Measurements from ENCODE around the gene C1QL2.
A peak's percentile ranks its signal among the peaks of the same experiment; 100 is the strongest.

C1QL2 gene

DNA sequence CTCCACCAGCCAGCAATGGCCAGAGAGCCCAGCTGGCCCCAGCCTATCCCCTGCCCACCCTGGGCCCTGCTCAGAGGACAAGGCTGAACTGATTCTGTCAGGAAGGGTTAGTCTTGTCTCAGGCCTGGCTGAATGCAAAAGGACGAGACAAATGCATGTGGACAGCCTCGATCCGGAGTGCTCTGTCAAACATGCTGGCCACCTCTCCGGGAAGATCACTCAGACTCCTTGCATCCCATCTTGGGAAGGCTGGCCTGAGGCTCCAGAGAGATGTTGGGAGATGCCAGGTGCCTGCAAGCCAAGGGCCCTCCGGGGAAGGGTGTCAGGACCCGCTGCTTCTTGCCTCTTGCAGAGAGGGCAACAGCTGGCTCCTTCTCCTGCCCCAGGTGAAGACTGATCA lies 20.2 kb upstream of the C1QL2 start:
- no peak for DNase-seq

DNA sequence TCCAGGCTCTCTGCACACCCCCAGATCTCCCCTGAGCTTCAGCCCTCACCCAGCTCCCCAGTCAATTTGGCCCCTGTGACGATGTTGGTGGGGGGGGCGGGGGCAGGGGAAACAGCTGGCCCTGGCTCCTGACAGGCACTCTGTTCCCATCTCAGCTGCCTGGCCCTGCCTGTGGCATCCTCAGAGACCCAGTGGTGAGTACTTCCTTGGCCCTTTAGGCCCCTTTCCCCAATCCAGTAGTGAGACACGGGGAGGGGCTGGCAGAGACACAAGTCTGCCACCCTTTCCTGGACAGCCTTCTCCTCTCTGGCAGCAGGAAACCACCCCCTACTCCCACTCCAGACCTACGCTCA lies 19.3 kb upstream of the C1QL2 start:
- DNase-seq = no peak

DNA sequence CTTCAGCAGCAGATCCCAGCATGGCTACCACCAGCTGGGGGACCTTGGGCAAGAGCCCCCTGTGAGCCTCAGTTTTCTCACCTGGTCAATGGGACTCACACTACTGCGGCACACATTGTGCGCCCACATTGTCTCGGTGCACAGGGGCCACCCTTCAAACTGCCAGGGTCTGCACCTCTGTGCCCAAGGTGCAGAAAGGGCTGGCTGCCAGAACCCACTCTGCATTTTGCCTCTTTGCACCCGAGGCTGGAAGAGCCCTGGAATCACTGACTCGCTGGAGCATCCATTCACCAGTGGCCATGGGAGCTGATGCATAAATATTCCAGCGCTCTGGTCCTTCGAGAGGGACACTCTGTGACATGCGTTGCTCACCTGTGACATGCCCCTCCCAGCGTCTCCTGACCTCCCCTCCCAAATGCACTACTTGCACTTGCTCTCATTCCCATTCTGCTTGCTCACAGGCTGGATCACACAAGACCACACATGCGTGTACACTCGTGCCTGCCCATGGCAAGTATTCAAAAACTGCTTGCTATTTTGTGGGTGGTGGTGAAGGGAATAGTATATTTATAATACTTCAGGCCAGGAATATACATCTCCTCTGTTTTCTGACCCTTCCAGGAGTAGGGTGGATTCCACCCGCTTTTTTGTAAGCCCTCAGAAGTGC lies 18.8 kb upstream of the C1QL2 start:
- no peak for DNase-seq

DNA sequence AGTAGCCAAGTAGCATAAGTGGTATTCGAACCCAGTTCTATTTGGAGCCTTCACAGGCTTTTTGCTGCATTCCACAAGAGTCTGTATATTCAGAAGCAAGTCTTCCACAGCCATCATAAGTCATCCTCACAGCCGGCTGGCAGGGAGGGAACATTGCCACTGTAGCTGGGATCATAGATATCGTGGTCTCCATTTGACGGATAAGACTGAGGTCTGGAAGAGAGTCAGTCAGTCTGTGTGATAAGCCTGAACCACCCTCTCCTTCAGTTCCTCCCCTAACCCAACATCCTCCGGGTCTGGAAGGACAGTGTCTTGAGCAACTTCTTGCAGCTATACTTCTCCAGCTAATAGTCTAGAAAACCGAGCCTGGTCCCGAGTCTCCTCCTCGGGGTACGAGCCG lies 17.0 kb upstream of the C1QL2 start:
- DNase-seq = peak; percentile 77

DNA sequence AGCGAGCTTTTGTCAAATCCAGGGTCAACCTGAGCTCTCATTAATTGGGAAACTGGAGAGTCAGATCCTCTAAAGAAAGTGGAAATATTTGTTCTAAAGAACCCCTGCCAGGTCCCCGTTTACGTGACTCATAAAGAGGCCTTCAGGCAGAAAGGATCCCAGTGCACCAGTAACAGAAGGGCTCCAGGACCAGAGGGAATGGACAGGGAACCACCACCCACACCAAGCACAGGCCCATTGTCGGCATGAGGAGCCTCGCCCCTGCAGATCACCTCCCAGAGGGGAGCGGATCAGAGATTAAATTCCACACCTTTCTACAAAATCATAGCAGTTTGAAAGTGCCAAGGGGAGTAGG lies 16.4 kb upstream of the C1QL2 start:
- DNase-seq = no peak

DNA sequence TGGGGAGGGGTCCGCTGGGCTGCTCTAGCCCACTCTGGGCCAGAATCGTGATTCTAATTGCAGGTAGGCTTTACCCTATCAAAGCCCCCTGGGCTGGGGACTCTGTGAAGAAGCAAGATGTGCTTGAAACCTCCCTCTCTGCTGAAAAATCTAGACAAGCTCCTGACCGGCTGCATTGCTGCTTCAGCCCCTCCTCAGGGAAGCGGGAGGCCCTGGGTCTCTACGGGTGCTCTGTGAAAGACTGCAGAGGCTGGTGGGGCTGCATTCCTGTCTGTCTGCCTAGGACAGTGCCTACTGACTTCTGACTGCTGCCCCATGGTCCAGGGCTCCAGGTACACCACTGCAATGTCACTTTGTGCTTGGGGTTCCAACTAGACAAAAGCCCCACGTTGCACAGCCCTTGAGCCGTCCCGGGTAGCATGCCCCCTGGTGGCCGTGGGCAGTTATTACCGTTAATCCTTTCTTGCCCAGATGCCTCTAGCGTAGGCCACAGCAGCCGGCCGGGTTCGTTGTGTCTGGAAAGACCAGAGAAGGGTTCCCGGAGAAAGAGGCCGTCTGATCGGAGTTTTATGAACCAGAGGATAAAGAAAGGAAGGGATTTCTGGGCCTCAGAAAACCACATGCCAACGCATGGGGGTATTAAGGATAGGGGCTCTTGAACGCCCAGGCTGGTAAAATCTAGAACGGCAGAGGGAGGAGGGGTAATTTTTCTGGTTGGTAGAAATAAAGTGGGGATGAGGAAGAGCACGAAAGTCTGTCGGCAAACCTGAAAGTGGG lies 15.9 kb upstream of the C1QL2 start:
- peak; percentile 77 for DNase-seq

DNA sequence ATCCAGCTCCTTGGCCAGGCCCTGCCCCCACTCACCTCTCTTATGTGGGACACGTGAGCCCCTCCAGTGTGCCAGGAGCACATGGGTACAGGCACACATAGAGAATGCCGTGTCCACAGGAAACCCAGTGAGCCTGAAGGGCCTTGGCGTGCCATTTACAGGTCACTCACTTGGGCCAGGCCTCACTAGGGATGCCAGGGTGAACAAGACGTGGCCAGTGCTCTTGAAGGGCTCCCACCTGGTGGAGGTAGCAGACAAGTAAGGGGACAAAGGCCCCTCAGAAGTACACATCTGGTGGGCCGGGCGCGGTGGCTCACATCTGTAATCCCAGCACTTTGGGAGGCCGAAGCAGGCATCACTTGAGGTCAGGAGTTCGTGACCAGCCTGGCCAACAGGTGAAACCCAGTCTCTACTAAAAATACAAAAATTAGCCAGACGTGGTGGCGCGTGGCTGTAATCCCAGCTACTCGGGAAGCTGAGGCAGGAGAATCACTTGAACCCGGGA lies 15.1 kb upstream of the C1QL2 start:
- no peak for DNase-seq

DNA sequence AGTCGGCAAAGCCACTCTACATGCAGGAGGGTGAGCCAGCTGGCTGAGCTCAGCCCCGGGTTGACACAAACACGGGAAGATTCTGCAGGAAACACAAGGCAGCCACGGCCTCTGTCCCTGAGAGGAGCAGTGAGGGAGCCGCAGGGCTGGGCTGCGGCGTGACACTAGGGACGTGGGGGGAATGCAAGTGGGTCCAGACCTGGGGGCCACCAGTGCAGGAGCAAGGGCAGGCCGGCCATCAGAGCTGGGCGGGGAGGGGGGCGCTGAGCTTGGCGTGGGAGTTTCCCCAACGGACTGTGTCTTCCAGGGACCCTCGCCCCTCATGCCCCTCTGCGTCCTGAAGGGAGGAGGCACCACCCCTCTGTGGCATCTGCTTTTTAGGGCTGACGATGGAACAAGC lies 12.0 kb upstream of the C1QL2 start:
- DNase-seq = no peak

DNA sequence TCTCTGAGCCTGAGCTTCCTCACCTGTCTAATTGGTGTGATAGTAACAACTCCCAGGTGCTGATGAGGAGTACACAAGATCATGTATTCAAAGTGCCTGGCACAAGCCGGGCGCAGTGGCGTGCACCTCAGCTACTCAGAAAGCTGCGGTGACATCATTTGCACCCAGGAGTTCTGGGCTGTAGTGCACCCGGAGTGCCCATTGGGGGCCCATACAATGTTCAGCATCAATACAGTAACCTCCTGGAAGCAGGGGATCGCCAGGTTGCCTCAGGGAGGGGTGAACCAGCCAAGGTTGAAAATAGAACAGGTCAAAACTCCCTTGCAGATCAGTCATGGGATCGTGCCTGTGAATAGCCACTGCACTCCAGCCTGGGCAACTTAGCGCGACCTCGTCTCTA lies 11.2 kb upstream of the C1QL2 start:
- DNase-seq = no peak

DNA sequence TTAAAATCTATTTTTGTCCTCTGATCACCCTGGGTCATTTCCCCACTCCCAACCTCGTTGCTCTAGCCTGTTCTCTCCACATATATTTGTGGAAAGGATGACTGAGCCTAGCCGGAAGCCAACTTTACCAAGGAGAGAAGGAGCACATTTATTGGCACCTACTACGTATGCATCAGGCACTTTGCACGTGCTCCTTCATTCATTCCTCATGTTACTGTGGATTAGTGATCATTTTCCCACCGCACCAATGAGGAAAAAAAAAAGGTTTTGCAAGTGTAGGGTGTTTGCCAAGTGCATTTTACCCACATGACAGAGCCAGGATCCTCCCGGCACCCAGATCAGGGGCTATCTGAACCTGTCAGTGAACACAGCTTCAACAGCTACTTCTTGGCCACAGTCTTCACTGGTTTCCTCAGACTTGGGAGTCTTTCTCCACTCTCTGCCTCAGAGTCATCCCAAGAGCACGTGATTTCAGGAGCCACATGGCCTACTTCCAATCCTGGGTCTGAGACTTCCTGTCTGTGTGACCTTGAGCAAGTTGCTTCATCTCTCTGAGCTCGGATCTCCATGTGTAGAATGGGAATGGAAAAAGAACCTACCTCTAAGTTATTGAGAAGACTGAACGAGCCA lies 1.9 kb upstream of the C1QL2 start:
- no peak for DNase-seq

DNA sequence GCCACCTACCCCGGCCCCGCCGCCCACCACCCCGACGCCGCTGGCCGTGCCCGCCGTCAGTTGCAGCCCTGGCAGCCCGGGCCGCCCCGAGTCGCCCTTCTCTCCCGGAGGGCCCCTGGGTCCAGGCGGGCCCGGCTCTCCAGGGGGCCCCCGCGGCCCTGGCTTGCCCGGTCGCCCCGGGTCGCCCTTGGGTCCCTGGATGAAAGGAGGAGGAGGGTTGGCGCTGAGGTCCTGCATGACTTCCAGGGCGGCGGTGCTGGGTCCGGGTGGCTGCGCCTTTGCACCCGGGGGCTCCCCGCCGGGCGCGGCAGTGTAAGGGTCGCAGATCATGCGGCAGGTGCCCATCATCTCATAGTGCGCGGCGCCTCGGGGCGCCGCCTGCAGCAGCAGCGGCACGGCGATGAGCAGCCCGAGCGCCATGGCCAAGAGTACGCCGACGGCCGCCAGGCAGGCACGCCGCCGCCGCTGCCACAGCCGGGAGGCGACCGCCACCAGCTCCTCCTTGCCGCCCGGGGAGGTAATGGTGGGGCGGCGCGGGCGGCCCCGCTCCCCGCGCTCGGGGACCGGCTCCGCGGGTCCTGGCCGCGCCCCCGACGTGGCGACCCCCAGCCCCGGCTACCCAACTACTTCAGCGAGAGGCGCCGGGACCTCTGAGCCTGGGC lies 570 bp downstream of the C1QL2 start:
- no peak for DNase-seq

DNA sequence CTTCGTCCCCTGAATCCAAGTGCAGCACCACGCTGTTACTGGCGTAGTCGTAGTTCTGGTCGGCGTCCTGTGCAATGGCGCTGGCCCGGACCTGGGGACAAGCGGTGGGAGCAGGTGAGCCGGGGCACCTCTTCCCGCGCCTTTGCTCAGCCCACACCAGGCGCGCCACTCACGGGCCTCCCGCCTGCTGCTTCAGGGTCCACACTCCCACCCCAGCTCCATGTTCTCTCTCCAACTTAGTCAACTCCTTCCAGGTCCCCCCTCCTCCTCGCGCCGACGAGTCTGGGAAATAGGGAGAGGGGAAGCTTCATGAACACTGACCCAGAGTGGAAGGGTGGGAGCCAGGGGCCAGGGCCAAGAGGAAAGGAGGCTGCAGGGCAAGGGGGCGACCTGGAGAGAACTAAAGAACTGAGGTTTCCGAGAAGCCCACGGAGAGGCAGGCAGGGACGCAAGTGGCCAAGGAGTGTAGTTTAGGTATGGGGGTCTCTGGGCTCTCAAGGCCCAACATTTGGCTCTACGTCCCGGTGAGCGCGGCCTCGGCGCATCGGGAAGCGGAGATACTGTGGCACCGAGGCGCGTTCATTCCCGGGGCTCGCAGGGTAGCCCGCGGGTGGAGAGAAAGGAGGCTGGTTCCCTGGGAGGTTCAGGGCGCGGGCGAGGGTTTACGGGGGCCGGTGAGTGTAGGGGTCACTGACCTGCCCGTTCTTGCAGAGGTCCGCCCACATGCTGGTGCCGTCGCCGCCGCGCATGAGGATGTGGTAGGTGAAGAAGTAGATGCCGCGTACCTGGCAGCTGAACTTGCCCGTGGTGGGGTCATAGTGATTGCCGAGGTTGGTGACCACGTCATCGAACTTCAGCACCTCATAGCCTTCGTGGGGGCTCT lies 1.4 kb downstream of the C1QL2 start:
- DNase-seq = no peak

DNA sequence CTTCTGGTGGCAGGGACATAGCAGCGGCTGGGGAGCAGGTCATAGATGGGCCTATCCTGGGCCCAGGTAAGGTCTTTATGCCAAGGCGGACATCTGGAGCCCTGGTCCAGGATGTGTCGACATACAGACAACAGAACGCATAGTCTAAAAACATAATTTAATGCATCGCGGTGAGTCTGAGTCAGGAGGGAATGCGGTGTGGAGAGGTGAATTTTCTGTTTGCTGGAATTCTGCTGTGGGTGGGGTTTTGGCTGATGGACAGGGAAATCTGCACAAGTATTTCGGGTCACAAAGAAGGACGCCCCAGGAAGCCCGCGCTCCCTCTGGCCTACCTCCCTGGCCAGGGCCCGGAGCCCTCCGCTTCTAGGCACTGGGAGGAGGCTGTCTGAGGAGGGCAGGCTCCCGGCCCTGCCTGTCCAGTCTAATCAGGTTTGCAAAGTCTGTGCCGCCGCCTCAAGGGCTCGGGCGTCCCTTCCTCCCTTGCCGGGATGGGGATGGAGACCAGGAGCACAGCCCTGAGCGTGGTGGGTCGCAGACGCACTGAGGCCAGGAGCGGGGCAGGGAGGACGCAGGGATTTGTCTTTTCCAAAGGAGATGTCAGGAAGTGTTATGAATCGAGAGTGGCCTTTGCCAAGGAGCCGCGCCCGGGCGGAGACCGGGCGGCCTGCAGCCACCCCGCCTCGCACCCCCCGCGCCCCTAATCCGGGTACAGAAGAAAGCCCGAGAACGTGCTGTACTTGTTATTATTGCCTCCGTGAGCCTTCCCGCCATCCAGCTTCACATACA lies 2.3 kb downstream of the C1QL2 start:
- no peak for DNase-seq

DNA sequence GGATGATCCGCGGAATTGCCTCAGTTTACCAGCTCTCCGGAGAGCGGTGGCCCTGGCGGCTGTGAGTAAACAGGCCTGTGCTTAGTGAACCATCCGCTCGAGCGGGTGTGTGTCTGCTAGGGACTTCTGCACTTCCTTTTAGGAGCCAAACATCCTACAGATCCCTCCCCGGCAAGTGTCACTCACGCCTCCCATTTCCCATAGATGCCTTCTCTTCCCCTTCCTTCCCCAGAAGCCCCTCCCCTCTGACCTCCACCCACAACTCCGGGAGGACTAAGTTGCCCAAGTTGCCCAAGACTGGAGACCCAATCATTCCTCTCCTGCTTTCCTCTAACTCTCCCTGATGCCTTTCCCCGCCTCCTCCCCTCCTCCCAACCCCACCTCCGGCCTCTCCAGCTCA lies 2.9 kb downstream of the C1QL2 start:
- DNase-seq = no peak

DNA sequence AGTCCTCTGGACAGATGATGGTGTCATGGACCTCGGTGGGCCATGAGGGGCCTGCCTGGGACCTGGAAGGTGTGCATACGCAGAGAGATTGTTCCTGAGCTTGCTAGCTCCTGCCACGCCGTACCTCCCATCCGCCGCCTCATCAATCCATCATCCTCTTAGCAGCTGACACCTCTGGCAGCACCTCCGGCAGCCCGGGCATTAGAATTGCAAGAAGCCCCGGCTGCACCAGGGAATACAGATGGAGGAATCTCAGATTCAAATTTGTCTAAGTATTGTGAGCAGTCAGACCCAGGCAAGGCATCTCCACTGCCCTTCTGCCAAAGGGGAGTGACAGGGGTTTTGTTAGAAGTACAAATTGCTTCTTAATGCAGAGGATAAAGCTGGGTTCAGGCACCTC lies 4.5 kb downstream of the C1QL2 start:
- DNase-seq = no peak

DNA sequence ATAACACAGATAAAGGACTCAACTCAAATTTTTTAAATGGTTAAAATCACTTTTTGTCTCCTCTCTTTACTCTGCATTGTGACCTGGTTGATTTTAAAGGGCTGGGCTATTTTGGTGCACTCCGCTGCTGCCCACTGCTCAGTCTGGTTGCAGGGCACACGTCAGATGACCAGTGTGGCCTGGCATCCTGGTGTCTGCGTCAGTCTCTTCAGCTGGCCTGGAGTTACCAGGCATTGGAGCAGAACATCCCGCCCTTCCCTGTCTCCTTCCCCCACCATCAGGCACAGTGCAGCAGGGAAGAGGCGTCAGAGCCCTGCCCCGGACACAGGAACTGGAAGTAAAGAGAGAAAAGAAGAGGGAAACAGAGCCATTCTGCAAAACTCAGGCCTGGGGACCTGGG lies 8.9 kb downstream of the C1QL2 start:
- no peak for DNase-seq

DNA sequence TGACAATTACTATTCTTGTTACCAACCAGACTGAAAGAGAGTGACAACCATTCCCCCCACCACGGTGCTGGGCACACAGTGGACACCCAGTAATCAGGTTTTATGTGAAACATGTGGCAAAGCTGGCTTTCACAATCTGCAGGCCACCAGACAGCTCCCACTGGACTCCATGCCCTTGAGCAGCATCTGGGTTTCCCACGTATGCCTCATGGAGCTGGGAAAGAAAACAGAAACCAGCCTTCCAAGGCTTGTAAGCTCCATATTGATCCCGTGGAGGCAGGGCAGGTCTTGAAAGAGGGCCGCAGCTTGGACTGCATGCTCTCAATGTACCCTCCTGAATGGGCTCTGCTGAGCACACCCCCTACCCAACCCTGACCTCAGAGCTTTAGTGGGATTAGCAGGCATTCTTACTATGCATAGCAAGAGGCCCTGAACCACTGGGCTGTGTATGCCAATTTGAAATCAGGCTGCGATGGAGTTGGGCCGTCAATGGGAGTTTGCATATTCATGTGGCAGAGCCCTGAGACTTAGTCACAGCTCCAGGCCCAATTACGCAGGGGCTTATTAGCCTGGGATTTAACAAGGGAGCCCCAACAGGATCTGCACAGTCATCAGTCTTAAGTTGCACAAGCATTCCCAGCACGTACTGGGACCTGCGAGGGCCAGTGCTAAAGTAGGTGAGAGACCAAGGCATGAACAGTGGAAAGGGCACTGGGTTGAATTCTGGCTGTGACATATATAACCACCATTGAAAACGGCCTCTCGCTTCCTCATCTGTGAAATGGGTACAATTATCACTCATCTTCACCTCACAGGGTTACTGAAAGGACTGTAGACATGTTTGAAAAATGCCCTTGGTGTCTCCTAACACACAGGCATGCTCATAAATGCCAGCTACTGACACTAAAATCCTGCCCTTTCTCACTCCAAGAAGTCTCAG lies 10.5 kb downstream of the C1QL2 start:
- no peak for DNase-seq

DNA sequence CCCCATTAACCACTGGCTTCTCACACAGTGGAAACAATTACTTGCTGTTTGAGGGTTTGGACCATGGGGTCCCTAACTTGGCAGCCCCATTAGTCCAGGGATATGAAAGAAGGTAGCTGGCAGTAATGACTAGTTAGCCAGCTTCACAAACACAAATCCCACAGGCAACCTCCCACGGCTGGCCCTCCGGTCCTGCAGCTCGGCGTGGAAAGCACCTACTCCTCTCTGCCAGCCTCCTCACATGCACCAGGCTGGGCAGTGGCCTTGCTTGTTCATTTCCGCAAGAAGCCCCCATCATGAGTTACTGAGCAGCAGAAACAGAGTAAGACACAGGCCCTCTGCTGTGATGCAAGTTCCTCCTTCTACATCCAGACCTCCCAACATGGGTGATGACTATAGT lies 13.7 kb downstream of the C1QL2 start:
- no peak for DNase-seq

DNA sequence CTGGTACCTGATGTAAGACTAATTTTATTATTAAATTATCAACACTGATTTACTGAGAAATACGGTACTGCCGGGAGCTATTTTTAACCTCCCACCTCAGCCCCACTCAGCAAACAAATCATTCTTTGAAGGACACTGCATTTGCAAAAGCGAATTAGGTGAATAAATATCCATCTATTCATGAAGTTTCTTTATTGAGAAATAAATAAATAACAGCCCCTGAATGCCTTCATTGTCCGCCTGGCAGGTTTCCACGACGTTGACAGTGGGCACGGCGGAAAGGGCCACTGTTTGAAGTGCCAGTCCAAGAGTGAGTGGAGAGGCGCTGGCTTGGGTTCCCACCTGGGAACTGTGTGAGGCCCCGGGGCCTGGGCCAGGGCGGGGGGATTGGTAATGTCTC lies 15.7 kb downstream of the C1QL2 start:
- no peak for DNase-seq

DNA sequence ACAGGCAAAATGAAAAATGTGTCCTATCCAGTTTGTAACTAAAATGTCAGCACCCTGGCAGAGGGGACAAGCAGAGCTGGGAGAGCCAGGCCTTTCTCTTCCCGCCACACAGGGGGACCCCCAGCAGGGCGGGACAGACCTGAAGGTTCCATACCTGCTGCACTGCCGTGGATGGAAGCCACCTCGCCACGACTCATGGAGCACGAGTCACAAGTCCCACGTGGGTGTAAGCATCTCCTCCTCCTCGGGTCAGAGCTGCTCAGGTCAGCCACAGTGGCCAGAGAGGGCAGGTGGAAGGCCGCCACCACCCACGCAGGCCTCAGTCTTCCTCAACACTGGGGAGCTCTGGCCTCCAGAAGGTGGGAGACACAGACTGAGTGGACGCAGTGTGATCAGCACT lies 21.0 kb downstream of the C1QL2 start:
- no peak for DNase-seq

DNA sequence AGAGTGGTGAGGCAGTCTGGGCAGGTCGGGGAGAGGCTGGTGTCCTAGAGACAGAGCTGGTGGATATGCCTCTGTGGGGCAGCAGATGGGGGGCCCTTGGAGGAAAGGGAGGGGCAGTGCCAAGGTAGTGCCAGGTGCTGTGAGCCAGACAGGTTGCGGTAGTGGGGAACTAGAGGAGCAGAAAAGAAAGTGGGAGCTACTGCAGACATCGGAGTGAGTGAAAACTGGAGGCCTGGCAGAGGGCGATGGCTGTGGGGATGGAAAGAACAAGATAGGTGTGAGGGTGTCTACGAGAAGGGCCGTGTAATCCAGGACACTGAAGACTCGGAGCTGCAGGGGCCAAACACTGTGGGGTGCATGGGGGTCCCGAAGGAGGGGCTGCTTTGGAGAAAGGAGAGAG lies 21.7 kb downstream of the C1QL2 start:
- DNase-seq = no peak
